ENCODE measurements around the gene PEX3.

DNA sequence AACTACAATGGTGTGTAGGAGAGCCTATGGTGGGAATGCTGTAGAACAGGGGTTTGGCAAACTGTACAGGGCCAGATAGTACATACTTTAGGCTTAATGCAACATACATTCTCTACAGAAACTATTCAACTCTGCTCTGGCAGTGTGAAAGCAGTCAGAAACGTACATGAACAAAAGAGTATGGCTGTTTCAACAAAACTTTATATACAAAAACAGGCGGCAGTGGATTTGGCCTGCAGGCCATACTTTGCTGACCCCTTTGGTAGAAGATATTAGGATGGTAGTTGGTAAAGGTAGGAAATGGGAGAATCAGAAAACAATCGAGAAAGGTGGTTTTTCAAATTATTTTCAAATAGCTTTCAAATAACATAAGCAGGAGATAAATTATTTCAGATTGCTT lies 36.1 kb downstream of the PEX3 start:
- TF ChIP-seq, protein P1, sequence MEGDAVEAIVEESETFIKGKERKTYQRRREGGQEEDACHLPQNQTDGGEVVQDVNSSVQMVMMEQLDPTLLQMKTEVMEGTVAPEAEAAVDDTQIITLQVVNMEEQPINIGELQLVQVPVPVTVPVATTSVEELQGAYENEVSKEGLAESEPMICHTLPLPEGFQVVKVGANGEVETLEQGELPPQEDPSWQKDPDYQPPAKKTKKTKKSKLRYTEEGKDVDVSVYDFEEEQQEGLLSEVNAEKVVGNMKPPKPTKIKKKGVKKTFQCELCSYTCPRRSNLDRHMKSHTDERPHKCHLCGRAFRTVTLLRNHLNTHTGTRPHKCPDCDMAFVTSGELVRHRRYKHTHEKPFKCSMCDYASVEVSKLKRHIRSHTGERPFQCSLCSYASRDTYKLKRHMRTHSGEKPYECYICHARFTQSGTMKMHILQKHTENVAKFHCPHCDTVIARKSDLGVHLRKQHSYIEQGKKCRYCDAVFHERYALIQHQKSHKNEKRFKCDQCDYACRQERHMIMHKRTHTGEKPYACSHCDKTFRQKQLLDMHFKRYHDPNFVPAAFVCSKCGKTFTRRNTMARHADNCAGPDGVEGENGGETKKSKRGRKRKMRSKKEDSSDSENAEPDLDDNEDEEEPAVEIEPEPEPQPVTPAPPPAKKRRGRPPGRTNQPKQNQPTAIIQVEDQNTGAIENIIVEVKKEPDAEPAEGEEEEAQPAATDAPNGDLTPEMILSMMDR (IDR thresholded peaks at IDR 0.05), result no peak
- no peak for TF ChIP-seq POLR2A (IDR thresholded peaks at IDR 0.05)
